GM12872 (cell line): Measurements from ENCODE around the gene PHF3.

Experiments
- TF ChIP-seq, protein P1 (sequence below): IDR thresholded peaks from 3 replicates; pipeline ENCODE4 v1.5.1; 2011; ENCODE audit warnings: low read depth, mild to moderate bottlenecking, low read length, moderate library complexity; ENCODE audit not compliant: insufficient read depth

PHF3 gene

DNA sequence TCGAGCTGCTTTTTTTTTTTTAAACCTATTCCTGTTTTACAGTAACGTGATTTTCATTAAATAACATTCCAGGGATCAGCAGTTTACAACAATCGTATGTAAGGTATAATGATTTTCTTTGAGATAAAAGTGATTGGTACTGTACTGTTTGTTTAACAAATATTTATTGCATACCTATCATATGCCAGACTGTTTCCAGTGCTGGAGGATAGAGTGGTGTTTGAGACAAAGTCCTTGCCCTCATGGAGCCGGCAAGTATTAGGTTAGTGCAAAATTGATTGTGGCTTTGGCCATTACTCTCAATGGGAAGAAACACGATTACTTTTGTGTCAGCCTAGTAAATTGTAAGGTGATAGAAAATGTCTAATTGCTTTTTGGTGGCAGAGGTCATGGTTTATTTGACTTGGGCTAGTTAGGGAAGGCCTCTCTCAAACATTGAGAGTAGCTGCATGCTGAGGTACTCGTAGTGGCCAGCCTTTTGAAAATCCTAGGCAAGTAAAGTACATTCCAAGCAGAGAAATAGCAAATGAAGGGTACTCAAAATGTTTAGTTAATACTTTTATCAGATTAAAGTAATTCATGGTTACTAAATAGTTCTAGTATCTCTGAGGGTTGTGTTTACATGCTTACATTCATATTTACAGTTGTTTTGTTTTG is 35.6 kb downstream of the PHF3 start:
- TF ChIP-seq, protein P1, sequence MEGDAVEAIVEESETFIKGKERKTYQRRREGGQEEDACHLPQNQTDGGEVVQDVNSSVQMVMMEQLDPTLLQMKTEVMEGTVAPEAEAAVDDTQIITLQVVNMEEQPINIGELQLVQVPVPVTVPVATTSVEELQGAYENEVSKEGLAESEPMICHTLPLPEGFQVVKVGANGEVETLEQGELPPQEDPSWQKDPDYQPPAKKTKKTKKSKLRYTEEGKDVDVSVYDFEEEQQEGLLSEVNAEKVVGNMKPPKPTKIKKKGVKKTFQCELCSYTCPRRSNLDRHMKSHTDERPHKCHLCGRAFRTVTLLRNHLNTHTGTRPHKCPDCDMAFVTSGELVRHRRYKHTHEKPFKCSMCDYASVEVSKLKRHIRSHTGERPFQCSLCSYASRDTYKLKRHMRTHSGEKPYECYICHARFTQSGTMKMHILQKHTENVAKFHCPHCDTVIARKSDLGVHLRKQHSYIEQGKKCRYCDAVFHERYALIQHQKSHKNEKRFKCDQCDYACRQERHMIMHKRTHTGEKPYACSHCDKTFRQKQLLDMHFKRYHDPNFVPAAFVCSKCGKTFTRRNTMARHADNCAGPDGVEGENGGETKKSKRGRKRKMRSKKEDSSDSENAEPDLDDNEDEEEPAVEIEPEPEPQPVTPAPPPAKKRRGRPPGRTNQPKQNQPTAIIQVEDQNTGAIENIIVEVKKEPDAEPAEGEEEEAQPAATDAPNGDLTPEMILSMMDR, result no peak

DNA sequence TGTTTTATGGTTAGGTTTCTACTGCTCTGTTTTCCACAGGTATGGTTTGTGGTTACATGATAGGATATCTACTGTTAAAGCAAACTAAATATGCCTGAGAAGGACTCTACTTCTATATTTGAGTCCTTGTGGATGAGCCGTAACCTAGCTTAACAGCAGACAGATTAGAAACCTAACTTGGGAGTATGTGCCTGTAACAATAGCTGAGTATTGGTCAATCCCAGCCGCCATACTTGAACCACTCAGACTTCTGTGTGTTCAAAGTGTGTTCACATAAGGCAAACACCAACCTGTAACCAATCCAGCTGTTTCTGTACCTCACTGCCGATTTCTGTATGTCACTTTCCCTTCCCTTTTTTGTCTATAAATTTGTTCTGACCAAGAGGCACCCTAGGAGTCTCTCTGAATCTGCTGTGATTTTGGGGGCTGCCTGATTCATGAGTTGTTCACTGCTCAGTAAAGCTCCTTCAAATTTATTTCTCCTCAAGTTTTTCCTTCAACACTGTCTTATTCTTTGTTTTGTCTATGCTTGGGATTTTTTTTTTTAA is 37.1 kb downstream of the PHF3 start:
- TF ChIP-seq, protein P1, result no peak

DNA sequence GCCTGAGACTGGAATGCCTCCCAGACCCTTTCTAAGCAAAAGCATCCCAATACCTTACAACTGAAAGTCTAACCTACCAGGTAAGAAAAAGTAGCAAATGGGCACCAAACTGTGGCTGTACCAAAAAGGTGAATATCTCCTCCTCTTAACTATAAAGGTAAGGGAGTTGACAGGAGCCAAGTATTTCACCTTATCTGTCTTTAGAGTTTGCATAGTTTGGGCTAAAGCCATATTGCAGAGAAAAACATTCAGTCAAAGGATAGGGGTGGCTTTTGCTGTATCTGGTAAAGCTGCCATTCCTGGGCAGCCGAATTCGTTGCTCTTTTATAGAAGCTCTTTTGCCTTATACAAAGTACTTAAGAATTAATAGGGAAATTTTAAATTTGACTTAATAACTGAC is 38.1 kb downstream of the PHF3 start:
- TF ChIP-seq, protein P1, result no peak

DNA sequence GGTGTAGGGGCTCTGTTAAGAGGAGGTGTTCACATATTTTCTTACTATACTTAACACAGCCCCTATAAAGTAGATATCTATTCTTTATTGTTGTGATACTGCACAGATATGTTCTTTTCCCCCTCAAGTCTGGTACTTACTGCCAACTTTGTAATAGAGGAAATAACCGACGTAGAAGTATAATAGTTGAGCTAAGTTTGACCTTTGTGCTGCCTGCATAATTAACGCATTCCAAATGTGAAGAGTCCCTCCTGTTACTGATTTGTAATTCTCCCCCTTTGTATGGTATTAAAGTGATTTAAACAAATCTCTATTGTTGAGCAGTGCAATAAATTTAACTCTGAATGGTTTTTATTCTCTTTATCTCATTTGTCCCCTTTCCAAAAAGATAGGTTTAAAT is 39.0 kb downstream of the PHF3 start:
- TF ChIP-seq, protein P1, result no peak

DNA sequence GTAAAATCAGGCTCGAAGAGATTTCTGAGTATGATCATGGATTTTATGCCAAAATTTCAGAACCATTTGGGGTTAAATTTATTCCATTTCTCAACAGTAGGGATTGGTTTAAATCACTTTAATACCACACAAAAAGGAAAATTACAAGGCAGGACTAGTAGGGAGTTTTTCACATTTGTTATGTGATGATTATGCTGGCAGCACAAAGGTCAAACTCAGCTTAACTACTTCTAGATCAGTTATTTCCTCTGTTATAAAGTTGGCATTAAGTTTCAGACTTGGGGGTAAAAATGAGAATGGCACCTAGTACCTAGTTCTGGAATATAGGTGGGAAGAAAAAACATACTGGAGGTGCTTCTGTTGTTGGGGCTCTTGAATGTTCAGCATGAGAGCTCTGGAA is 39.5 kb downstream of the PHF3 start:
- TF ChIP-seq, protein P1, result no peak

DNA sequence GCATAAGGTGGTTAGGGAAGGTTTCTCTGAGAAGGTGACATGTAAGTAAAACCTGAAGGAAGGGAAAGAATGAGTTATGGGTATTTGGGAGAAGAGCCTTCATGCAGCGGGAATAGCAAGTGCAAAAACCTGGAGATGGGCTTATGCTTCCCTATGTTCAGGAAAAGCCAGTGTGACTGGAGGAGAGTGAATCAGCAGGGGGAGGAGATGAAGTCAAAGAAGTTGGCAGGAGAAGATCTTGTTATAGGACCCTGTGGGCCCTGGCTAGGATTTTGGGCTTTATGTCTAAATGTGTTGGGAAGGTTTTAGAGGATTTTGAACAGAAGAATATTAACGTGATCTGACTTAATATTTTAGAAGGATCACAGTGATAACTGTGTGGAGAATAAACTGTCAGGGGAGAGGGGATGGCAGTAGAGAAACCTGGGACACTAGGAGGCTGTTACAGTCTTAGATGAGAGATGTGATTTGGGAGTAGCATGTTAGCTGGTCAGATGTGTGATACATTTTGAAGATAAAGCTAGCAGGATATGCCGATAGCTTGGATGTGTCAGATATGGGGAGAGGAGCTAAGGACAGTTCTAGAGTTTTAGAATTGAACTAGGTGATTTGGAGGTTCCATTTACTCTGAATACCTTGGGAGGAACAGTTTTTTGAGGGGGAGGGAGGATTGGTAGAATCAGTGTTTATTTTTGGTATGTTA is 41.0 kb downstream of the PHF3 start:
- TF ChIP-seq, protein P1, result no peak

DNA sequence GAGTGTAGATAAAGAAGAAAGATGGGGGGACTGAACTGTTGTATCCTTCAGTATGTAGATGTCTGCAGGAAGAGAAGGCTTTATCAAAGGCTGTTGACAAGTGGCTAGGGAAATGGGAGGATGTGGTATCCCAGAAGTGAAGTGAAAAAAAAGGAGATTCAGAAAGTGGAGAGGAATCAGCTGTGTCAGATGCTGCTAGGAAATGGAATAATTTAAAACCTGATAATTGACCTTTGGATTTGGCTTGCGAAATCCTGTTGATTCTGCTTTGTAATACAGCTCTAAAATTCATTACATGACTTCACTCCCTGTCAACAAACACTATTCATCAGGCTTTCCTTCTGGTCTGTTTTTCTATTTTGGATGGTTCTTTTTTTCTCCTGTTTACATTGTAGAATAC is 41.7 kb downstream of the PHF3 start:
- TF ChIP-seq, protein P1, result no peak
